ENCODE measurements around the gene CNR2.

- TF ChIP-seq, protein P1, sequence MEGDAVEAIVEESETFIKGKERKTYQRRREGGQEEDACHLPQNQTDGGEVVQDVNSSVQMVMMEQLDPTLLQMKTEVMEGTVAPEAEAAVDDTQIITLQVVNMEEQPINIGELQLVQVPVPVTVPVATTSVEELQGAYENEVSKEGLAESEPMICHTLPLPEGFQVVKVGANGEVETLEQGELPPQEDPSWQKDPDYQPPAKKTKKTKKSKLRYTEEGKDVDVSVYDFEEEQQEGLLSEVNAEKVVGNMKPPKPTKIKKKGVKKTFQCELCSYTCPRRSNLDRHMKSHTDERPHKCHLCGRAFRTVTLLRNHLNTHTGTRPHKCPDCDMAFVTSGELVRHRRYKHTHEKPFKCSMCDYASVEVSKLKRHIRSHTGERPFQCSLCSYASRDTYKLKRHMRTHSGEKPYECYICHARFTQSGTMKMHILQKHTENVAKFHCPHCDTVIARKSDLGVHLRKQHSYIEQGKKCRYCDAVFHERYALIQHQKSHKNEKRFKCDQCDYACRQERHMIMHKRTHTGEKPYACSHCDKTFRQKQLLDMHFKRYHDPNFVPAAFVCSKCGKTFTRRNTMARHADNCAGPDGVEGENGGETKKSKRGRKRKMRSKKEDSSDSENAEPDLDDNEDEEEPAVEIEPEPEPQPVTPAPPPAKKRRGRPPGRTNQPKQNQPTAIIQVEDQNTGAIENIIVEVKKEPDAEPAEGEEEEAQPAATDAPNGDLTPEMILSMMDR (IDR thresholded peaks at IDR 0.05; ENCODE audit: insufficient read depth, low read depth, low read length): no peak
- no peak for TF ChIP-seq EZH2 (IDR thresholded peaks at IDR 0.05; ENCODE audit: insufficient read depth, low read length)
Measured at GRCh38 chr1:23927097-23927496, 13.9 kb upstream of the CNR2 start.

Data from astrocyte (in vitro differentiated cells and primary cell).